Islet precursor cell (in vitro differentiated cells): ENCODE results near the gene MRPS34.
A peak's percentile ranks its signal among the peaks of the same experiment; 100 is the strongest.
"Not testable (repeated sequence)": the region's sequence is repeated elsewhere in the genome, so short reads cannot be mapped to it uniquely, and the experiment has no call there.

Experiments used
- DNase-seq: peaks from one replicate; pipeline ENCODE4 v3.0.0-alpha.2; 2018

The MRPS34 gene

DNA sequence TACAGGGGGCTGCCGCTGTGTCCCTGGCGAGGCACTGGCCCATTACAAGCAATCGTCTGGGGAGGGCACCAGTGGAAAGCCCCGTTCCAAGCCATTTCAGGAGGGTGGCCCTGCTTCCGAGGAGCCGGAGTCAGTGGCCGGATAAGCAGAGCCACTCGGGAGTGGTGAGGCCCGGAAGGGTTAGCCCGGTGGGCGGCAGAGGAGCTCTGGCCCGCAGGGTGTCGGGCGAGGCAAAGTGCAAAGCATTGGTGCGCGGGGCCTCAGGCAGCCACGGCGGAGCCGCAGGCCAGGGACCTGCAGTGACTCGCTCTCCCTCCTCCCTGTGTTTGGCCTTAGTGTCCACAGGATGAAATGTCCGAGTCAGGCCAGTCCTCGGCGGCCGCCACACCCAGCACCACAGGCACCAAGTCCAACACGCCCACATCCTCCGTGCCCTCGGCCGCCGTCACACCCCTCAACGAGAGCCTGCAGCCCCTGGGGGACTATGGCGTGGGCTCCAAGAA is 26.2 kb downstream of the MRPS34 start:
- no peak for DNase-seq

DNA sequence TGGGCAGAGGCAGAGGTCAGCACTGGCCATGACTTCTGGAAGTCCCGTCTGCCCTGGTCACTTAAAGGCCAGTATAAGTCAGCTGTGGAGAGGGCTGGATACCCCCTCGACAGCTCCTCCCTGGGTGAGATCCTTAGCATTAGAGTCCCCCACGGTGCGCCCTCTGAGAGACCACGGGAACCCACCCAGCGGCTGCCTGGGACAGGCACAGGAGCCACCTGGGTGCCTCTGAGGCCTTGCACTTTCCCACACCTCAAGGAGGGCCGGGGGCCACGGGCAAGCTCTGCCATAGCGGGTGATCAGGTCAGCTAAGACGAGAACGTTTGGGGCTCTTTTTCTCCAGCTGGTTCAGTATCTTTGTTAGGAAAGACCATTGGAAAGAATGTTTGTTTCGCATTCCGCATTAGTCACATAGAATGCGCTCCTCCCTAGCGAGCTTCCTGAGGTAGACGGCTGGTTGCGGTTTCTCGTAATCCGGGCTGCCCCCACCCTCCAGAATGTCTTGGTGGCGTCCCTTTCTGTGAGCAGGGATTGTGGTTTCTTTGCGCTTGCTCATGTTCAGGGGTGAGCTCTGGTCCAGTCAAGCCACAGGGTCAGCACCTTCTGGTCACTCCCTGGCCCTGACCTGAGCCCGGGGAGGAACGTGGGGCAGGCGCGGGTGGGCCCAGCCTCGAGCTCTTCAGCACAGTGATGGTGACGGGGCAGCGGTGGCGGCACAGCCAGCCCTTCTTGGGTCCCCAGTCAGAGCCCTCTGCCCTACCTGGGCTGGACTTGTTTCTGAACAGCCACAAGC is 26.8 kb downstream of the MRPS34 start:
- DNase-seq, result peak; percentile 91

DNA sequence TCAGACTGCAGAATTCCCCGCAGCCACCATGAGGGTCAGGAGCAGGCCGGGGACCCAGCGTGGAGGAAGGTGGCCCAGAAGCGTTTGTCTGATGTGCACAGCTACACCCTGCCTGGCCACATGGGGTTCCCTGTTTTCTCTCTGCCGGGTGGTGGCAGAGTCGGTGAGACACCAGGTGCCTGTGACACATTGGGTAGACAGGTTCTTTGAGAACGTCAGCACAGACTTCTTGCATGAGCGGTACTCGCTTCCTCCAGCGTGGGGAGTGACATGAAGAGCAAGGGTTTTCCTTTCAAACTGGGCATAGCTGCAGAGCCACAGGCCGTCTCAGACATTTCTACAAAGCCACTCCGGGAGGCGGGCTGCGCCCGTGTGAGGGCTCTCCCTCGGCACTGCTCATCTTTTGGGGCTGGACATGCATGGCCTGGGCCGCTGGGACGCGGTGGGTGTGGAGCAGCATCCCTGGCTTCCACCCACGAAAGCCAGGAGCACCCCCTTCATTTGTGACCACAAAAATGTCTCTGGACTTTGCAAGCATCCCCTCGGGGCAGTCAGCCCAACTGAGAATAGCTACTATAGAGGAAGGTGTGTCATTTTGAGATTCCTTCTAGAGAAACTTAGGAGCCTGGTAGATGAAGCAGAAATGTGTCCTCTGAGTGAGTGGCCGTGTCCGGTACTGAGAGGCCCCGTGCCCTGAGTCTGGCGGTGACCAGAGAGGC is 27.6 kb downstream of the MRPS34 start:
- peak; percentile 96 for DNase-seq

DNA sequence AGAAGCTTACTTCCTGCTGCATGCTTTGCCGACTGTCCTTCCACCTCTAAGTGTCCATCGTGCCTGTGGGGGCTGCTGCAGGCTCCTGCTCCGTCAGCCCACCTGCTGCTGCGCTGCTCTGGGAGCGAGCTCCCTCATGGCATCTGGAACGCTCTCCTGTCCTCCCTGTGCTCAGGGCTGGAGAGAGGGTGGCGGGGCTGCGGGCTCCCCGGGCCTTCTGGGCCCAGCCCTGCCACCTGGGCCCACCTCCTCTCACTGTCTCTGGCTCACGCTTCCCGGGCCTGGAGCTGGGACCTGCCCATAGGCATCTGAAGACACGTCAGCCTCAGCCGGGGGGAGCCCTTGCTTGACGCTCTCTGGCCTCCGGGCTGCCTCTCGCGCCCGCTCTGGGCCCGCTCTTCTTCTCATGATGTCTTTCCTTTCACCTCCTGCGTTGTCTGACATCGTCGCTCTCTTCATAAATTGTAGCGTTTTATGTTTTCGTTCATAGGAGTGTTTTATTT is 28.5 kb downstream of the MRPS34 start:
- DNase-seq, result peak; percentile 60

DNA sequence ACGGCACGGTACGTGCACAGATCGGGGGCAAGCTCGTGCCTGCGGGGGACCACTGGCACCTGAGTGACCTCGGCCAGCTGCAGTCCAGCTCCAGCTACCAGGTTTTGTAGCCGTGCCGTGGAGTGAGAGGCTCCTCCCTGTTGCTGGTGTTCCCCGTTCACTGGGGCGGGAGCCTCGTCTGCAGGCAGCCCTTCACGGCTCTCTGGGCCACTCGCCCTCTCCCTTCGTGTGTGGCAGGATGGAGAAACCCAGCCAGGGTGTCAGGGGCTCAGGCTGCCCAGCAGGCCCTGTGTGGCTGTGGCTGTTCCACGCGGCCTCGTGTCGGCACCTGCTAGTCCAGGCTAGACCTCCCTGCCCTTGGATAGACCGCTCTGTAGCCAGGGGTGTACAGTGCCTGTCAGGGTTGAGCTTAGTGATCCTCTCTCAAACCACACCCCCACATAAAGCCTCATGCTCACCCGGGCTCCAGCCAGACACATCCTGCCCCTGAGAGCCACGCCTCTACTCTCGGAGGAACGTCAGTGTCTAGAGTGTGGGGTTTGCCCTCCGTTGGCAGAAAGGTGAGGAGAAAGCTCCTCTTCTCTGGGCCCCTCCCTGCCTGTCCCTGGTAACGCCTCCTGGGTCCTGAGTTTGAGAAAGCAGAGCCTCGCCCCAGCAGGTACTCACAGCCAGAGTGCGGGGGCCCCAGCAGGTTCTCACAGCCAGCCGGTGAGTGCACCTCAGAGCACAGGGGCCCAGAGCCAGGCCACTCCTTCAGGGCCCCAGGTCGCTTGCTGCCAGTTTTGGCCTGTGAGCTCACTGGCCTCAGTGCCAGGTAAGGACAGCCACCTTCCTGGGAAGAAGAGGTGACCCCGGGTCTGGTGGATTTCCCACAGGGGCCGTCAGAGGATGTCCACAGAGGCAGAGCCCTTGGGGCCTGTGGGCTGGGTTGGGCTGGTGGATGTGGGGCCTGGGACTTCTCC is 29.3 kb downstream of the MRPS34 start:
- DNase-seq, result peak; percentile 50

DNA sequence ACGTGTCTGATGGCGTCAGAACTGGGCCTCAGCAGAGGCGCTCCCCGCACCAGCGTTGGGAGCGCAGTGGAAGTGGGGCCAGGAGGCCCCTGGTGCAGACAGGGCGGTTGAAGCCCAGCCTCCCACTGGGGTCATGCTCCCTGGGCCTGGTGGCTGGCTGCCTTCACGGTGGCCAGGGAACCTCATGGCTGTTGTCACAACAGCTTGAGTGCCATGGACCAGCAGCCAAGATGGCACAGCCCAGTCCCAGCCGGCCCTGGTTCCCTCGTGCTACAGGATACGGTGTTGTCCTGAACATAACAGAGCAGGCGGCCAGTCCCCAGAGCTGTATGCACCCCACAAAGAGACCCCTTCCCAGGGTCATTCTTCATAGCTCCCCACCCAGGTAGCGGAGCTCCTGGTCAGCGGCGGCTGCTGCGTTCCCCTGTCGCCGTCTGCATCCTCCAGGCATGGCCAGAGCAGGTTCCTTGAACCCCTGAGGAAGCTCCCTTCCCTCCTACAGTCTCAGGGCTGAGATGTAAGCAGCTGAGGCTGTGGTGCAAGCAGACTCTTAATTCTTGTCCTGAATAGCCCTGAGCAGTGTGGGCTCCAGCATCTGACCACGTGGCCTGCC is 31.3 kb downstream of the MRPS34 start:
- no peak for DNase-seq

DNA sequence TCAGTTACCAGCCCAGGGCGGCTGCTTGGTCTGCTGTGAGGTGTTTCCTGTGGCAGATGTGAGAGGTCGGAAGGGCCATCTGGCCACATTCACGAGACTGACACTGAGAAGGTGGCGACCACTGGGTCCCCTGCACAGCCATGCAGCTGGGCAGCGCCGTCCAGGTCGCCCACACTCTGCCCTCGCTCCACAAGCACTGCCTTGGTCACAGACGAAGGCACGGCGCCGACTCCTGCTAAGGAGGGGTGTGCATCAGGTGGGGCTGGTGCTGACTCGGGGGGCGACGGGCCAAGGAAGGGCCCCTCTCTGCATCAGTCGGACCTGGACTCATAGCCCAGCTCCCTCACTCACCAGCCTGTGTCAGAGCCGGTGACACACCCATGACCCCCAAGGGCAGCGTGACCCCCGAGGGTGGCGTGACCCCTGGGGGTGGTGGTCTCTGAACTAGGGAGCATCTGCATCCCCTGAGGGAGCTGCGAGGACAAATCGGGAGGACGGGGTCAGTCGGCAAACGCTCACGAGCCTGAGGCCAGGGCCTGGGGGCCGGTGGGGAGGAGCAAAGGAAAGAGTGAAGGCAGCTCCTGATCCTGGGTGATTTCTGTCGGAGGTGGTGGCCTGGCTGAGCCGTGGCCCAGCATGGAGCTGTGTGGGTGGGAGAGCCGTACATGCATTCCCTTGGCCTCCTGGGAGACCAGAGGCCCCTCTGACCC is 32.0 kb downstream of the MRPS34 start:
- DNase-seq, result peak; percentile 46

DNA sequence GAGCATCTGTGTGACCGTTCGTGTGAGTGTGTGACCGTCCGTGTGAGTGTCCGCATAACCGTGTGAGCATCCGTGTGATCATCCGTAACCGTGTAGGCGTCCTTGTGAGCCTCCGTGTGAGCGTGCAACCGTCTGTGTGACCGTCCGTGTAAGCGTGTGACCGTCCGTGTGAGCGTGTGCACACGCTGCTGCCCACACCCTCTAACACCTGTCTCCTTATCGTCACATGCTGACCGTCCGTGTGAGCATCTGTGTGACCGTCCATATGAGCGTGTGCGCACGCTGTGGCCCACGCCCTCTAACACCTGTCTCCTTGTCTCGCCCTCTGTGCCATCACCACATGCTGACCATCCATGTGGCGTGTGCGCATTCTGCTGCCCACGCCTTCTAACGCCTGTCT is 32.7 kb downstream of the MRPS34 start:
- no peak for DNase-seq

DNA sequence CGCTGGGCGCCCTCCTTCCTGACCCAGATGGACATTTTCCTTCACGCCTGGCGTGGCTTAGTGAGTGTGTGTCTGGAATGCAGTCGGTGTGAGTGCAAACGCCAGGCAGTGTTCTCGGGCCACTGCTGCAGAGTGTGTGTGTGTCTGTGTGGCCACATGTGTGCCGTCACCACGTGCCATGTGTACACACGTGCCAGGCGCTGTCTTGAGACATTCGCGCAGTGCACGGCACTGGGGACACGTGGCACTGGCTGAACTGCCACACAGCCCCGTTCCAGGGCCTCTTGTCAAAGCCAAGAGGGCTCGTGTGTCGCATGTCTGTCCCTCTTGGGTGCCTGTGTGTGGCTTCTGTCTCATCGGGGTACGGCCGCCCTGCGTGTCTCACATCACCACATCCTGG is 38.1 kb downstream of the MRPS34 start:
- no peak for DNase-seq

DNA sequence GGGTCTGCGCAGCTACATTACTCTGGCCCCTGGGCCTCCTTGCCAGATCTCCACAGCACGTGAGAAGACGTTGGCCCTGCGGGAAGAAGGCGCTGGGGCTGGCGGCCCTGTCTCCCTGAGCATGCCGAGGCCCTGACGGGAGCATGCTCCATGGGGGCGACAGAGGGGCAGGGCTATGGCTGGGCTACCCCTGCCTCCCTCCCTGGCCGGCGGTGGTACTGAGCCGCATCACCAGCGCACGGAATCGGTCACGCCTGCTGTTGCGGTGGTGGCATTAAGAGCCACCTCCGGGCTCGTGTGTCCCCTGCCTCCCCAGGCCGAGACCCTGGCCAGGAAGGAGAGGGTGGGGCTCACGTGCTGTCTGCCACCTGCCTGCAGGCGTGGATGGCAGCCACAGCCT is 38.8 kb downstream of the MRPS34 start:
- DNase-seq, result no peak

DNA sequence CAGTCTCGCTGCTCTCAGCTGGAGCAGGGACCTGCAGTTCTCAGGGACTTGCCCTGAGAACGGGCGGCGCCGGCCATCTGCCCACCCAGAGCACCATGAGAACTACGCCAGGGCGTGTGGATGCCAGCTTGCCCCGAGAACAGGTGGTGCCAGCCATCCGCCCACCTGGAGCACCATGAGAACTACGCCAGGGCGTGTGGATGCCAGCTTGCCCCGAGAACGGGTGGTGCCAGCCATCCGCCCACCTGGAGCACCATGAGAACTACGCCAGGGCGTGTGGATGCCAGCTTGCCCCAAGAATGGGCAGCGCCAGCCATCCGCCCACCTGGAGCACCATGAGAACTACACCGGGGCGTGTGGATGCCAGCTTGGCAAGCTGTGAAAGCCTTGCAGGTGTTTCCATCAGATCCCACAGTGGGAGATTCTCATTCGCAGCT is 40.4 kb downstream of the MRPS34 start:
- DNase-seq, result not testable (repeated sequence)

DNA sequence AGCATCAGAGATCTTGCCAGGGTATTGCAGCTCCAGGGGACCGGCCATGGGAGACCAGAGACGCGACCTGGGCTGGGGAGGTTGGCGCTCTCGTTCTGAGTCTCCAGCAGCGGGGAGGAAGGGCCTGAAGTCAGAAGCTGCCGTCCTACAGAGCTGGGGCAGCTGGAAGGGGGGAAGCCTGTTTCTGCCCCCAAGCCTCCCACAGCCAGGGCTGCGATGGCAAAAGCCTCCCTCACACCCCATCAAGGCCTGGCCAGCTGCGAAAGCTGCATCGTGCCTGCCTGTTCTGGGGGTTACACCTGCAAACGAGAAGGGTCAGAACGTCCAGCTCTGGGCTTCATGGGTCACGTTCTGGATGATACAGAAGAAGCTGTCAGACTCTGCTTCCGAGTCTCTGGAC is 40.9 kb downstream of the MRPS34 start:
- DNase-seq, result no peak

DNA sequence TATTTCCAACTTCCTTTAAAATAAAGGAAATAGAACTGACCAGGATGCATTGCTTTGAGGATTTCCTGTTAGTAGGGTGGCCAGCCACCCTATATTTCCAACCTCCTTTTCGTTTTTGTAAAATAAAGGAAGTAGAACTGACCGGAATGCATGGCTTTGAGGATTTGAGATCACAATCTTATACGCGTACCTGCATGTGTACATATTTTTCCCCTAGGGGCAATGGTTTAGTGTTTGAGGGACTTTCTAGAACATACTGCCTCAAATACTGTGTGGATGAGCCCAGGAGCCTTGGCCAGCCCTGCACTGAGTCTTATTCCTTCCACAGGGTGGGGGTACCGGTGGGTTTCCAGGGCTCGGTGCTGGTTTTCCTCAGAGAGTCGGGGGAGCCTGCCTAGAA is 41.3 kb downstream of the MRPS34 start:
- no peak for DNase-seq

DNA sequence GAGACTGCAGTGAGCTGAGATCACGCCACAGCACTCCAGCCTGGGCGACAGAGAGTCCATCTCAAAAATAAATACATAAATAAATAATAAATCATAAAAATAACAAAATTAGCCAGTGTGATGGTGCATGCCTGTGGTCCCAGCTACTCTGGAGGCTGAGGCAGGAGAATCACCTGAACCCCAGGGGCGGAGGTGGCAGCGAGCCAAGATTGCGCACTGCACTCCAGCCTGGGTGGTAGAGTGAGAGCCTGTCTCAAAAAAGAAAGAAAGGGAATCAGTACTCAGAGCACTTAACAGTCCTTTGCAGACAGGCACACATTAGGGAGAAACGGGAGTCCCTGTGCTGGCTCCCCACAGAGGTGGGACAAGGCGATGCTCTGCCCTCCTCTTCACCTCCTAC is 41.9 kb downstream of the MRPS34 start:
- DNase-seq, result no peak

DNA sequence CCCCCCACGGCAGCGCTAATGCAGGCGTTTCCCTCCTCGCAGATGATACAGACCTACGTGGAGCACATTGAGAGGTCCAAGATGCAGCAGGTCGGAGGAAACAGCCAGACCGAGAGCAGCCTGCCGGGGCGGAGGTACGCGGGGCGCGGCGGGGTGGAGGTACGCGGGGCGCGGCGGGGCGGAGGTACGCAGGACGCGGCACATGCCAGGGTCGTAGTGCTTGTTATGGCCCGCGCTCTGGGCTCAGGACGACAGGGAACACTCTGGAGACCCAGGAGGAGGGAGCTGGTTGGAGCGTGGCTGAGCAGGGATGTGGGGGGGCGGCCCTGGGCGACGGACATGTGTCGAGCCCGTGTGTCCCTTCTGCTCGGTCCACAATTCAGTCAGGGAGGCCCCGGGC is 43.5 kb downstream of the MRPS34 start:
- DNase-seq, result no peak

DNA sequence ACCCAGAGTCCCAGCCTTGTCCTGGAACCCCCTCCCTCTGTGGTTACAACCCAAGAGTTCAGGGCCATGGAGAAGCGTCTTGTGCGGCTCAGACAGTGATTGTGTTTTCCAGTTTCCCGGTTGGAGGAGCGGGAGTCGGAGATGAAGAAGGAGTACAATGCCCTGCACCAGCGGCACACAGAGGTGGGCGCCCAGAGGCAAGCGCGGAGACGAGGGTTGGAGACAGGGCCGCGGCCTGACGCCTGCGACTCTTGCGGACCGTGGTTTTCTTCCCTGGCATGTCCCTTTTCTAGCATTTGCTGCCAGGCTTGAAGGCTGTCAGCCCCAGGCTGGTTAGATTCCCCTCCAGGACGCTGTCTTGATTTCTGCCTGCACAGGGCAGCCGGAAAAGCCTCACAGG is 43.9 kb downstream of the MRPS34 start:
- DNase-seq, result no peak

DNA sequence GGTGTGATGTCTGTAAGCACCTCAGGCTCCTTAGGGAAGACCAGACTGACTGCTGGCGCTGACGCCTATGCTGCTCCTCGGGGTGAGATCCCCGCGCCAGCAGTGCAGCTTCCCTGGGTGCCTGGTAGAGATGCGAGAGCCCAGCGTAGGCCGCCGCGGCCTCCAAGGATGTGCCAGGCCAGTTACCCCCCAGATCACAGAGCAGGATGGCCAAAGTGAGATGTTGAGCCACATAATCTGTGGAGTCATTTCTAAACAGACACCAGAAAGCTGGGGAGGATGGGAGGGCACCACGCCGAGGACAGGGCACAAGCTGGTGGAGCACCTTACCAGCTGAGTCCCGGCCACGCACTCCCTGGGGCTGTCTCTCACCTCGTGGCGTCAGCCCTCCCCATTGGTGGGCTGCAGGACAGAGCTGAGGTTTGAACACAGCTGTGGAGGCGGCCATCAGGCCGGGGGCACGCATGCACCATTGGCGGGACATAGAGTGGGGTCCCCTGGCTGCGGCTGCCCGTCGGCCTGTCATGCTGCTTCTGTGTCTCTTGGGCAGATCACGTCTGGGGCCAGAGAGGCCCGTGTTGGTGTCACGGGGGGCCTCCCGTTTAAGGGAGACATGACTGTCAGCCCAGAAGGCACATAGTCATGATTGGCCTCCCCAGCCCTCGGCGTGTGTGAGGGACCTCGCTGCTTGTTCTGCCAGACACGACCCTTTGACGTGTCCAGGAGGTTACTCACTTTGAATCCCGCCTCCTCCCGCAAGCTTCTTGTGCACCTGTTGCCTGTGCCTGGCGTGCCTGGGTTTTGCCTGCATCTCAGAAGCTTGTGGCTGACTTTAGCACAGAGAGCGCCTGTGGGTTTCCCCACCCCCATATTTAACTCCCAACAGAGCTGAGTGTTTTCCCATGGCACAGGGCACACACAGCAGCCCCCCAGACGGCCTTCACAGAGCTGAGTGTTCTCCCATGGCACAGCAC is 45.0 kb downstream of the MRPS34 start:
- DNase-seq, result no peak

DNA sequence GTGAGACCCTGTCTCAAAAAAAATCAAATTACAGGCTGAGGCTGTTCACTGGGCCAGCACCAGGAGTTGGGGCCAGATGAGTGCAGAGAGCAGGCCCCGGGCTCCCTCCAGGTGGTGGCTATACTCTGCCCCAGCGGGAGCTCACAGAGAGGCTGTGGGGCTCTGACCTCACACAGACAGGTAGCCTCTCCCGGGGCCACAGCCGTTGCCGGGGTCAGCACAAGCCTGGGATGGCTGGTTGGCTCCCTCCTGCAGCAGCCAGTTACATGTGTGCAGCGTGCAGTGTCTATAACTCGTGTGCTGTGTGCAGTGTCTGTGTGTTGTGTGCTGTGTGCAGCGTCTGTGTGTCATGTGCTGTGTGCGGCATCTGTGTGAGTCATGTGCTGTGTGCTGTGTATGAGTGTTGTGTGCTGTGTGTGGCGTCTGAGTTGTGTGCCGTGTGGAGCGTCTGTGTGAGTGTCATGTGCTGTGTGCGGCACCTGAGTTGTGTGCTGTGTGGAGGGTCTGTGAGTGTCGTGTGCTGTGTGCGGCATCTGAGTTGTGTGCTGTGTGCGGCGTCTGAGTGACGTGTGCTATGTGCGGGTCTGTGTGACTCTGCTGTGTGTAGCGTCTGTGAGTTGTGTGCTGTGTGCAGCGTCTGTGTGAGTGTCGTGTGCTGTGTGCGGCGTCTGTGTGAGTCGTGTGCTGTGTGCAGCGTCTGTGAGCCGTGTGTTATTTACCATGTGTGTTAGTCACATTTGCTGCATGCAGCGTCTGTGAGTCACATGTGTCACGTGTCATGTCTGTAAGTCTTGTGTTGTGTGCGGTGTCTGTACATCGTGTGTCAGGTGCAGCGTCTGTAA is 46.1 kb downstream of the MRPS34 start:
- no peak for DNase-seq

DNA sequence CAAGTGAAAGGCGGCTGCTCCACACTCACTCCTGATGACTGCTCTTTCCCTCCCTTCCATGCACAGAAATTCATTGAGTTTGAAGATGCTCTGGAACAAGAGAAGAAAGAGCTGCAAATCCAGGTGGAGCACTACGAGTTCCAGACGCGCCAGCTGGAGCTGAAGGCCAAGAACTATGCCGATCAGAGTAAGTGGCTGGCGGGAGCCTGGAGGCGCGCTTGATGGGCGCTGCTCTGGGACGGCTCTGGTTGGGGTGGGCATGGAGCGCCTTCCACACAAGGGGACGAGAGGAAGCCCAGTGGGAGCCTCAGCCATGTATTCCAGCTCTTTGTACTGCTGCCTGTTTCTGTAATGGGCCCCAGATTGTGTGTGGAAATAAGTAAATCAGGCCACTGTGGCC is 48.4 kb downstream of the MRPS34 start:
- no peak for DNase-seq
